Transverse colon (tissue), 4 donors: Measurements from ENCODE around the gene ZNF319.

ENCODE experiments used
- CTCF ChIP-seq, 5 experiments: fragments of 200-600 bp in 3 of 5; fragments of 450-650 bp in 2 of 5; sonication (generic) in 3 of 5; IDR thresholded peaks; 1 replicate in 2 of 5; 2 replicates in 3 of 5; pipeline ENCODE4 v1.5.1; 2016 to 2017; ENCODE audit warnings: antibody characterized with exemption in 5 of 5, inconsistent platforms in 3 of 5, mild to moderate bottlenecking in 2 of 5, moderate library complexity in 1 of 5
- EP300 ChIP-seq: sonication (generic); formaldehyde crosslinking; IDR thresholded peaks from one replicate; pipeline ENCODE4 v1.6.1; 2017; ENCODE audit warnings: antibody characterized with exemption, low read depth
- POLR2A ChIP-seq: fragments of 450-650 bp; IDR thresholded peaks from one replicate; pipeline ENCODE4 v1.6.1; 2016; ENCODE audit warnings: antibody characterized with exemption, mild to moderate bottlenecking, moderate library complexity
- POLR2AphosphoS5 ChIP-seq, 3 donors: sonication (generic); formaldehyde crosslinking; IDR thresholded peaks; one replicate each; pipeline ENCODE4 v1.6.1; 2016; ENCODE audit warnings: antibody characterized with exemption in 3 of 3

DNA sequence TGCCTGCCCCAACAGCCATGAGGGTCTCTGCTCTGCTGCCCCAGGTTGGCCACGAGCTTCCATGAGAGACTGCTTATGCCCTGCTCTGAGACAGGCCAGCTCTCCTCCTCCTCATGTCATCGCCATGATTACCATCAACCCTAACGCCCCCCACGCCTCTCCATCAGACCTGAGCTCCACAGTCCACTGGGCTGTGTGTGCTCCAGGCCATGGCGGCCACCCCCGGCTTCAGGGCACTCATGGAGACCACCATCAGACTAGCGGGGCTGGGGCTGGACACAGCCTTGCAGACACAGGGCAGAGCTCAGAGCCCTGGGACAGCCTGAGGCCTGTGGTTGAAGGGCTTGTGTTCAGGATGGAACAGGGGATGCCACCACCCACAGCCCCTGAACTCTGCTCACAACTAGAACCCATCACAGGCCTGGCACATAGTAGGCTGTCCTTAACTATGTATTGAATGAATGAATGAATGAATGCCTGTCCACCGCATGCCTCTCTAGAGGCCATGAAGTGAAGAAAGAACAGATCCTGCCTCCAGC lies 44.1 kb downstream of the ZNF319 start:
- TF ChIP-seq CTCF (IDR thresholded peaks at IDR 0.05) (no peak), EP300 (no peak), POLR2A (no peak), POLR2AphosphoS5 (IDR thresholded peaks at IDR 0.05) (no peak)
